PC-3 (cell line): ENCODE data around the gene KRTAP10-7. TPM values are rescaled to one million over a fixed set of nuclear protein-coding genes. Genes with fewer than 3 reads are reported as not detected.
"Not testable (repeated sequence)": the region's sequence is repeated elsewhere in the genome, so short reads cannot be mapped to it uniquely, and the experiment has no call there.

Source experiments
- ATAC-seq: fragments of 200-7000 bp; cut with Tn5 transposase; 2 replicates; pipeline ENCODE4 v1.9.1; 2020; ENCODE audit warnings: mild to moderate bottlenecking, moderate library complexity
- BruUV-seq: library from RNA; stranded (reverse); fragments of 400-500 nt; replicated peaks from 2 replicates; lab custom pipeline; 2021; lab: Mats Ljungman, UMichigan
- CTCF ChIA-PET: fragments of 300-600 bp; sonication (Branson Sonifier 250); formaldehyde crosslinking; loops from one replicate; lab custom pipeline; 2022; ENCODE audit warnings: antibody characterized with exemption; lab: Charles Lee
- POLR2A ChIA-PET: fragments of 300-600 bp; sonication (Branson Sonifier 250); formaldehyde crosslinking; loops from one replicate; lab custom pipeline; 2022; ENCODE audit warnings: antibody characterized with exemption; ENCODE audit not compliant: unreplicated experiment; lab: Charles Lee
- DNase-seq: peaks from one replicate; pipeline ENCODE4 v3.0.0-alpha.2; 2015
- H2AFZ ChIP-seq: fragments of 300-600 bp; sonication (generic); 2 replicates; pipeline ENCODE4 v1.6.0; 2016; ENCODE audit warnings: antibody characterized with exemption, low read length
- H3F3A ChIP-seq: fragments of 300-600 bp; sonication (generic); one replicate; pipeline ENCODE4 v1.6.0; 2017; ENCODE audit warnings: antibody characterized with exemption, low read length, control low read depth, mild to moderate bottlenecking; ENCODE audit not compliant: unreplicated experiment
- H3K27ac ChIP-seq: fragments of 300-600 bp; sonication (generic); 2 replicates; pipeline ENCODE4 v1.5.1; 2016; ENCODE audit warnings: mild to moderate bottlenecking, low read length
- H3K27me3 ChIP-seq: fragments of 300-600 bp; sonication (generic); 2 replicates; pipeline ENCODE4 v1.6.1; 2016; ENCODE audit warnings: low read length, mixed read lengths
- H3K36me3 ChIP-seq: fragments of 300-600 bp; sonication (generic); 2 replicates; pipeline ENCODE4 v1.6.1; 2016; ENCODE audit warnings: low read depth, mixed run types, low read length, mixed read lengths
- H3K4me1 ChIP-seq: fragments of 300-600 bp; sonication (generic); 2 replicates; pipeline ENCODE4 v1.5.1; 2016; ENCODE audit warnings: low read length; ENCODE audit not compliant: insufficient read depth
- H3K4me2 ChIP-seq: fragments of 300-600 bp; sonication (generic); 2 replicates; pipeline ENCODE4 v1.6.0; 2016; ENCODE audit warnings: low read length
- H3K4me3 ChIP-seq: fragments of 300-600 bp; sonication (generic); 2 replicates; pipeline ENCODE4 v1.5.1; 2016; ENCODE audit warnings: mild to moderate bottlenecking, low read length, mixed read lengths
- H3K79me2 ChIP-seq: fragments of 300-600 bp; sonication (generic); 2 replicates; pipeline ENCODE4 v1.6.1; 2017; ENCODE audit warnings: low read length, mixed read lengths
- H3K9ac ChIP-seq: fragments of 300-600 bp; sonication (generic); 2 replicates; pipeline ENCODE4 v1.6.0; 2016; ENCODE audit warnings: mild to moderate bottlenecking, low read length
- H3K9me2 ChIP-seq: fragments of 300-600 bp; sonication (generic); replicated peaks from 2 replicates; pipeline ENCODE4 v1.6.1; 2016; ENCODE audit warnings: mixed run types, low read length, mixed read lengths
- H3K9me3 ChIP-seq: fragments of 300-600 bp; sonication (generic); 2 replicates; pipeline ENCODE4 v1.6.1; 2016; ENCODE audit warnings: low read length, mixed read lengths
- H4K20me1 ChIP-seq: fragments of 300-600 bp; sonication (generic); 2 replicates; pipeline ENCODE4 v1.6.1; 2016; ENCODE audit warnings: low read length, mixed read lengths
- EZH2 ChIP-seq: fragments of 300-600 bp; sonication (generic); IDR thresholded peaks from one replicate; pipeline ENCODE4 v1.6.1; 2017; ENCODE audit warnings: antibody characterized with exemption, mild to moderate bottlenecking, low read length; ENCODE audit not compliant: unreplicated experiment
- EZH2phosphoT487 ChIP-seq: fragments of 300-600 bp; sonication (generic); IDR thresholded peaks from 2 replicates; pipeline ENCODE4 v1.6.1; 2018; ENCODE audit warnings: mild to moderate bottlenecking, antibody characterized with exemption, low read length, borderline replicate concordance
- intact Hi-C: fragments of 100-400 bp; cut with micrococcal nuclease; formaldehyde crosslinking; loops from 2 replicates; pipeline ENCODE4 v1.9.0; 2023
- total RNA-seq: library from RNA; depleted of rRNA; stranded (reverse); fragments of >200 nt; gene quantifications from 2 replicates; pipeline ENCODE4 v1.2.3, GENCODE V29; 2014
- TF ChIP-seq, protein P1 (sequence below): fragments of 300-600 bp; sonication (generic); conservative IDR thresholded peaks from 2 replicates; pipeline ENCODE4 v1.5.1; 2017; ENCODE audit warnings: antibody characterized with exemption, low read depth, mild to moderate bottlenecking, low read length

Gene KRTAP10-7
- total RNA-seq, 1 experiment from 2014 or later: not detected

DNA sequence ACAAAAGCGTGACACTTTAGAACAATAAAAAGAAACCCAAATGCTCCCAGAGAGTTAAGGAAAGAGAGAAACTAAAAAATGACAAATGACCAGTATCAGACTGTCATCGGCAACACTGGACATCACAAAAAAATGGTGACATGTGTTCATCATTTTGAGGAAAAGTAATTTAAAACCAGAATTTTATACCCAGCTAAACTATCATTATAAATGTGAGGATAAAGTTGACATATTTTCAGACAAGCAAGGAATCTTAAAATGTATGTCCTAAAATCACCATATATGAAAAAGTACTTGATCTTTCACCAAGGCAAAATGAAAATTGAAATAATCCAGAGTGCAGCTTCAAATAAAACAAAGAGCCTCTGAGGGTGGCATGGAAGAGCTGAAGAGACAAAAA, 44.5 kb downstream of the KRTAP10-7 start:
- ATAC-seq: no peak
- CTCF ChIA-PET: no interaction called here
- no peaks in the 10 kb centered on the region for H3K27me3 ChIP-seq

DNA sequence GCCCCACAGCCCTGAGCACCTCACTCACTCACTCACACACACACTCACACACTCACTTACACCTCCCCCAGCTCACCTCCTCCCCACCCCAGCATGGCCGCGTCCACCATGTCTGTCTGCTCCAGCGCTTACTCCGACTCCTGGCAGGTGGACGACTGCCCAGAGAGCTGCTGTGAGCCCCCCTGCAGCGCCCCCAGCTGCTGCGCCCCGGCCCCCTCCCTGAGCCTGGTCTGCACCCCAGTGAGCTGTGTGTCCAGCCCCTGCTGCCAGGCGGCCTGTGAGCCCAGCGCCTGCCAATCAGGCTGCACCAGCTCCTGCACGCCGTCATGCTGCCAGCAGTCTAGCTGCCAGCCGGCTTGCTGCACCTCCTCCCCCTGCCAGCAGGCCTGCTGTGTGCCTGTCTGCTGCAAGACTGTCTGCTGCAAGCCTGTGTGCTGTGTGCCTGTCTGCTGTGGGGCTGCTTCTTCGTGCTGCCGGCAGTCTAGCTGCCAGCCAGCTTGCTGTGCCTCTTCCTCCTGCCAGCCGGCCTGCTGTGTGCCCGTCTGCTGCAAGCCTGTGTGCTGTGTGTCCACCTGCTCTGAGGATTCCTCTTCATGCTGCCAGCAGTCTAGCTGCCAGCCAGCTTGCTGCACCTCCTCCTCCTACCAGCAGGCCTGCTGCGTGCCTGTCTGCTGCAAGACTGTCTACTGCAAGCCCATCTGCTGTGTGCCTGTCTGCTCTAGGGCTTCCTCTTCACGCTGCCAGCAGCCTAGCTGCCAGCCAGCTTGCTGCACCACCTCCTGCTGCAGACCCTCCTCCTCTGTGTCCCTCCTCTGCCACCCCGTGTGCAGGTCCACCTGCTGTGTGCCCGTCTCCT, 46.2 kb downstream of the KRTAP10-7 start, which contains the start of gene KRTAP10-11:
TSS of gene KRTAP10-11 (plus strand) at position 49 of the 856 bp plus-strand sequence. CDS start at position 94, 45 bp downstream.
- H3K27ac ChIP-seq, H3K4me2 ChIP-seq, POLR2A ChIA-PET, H4K20me1 ChIP-seq, H3K9ac ChIP-seq, H3K79me2 ChIP-seq, H2AFZ ChIP-seq, H3K9me2 ChIP-seq, H3F3A ChIP-seq, CTCF ChIA-PET, H3K4me1 ChIP-seq, H3K27me3 ChIP-seq, DNase-seq, BruUV-seq, ATAC-seq, H3K36me3 ChIP-seq, intact Hi-C loops, H3K4me3 ChIP-seq, H3K9me3 ChIP-seq: not testable (repeated sequence)

More for the DNA sequence above, 44.5 kb downstream of the KRTAP10-7 start:
- Histone ChIP-seq H3K79me2 (no peaks in the 10 kb centered on the region), H3K9me2 (no peaks in the 10 kb centered on the region), H3K4me1 (no peaks in the 10 kb centered on the region), H4K20me1 (no peaks in the 10 kb centered on the region), H3K9me3 (no peaks in the 10 kb centered on the region), H3K36me3 (no peaks in the 10 kb centered on the region), H2AFZ (no peak overlapping the region), H3K4me2 (no peak overlapping the region), H3K27ac (no peak overlapping the region), H3F3A (no peaks in the 10 kb centered on the region), H3K9ac (no peak overlapping the region), H3K4me3 (no peak overlapping the region)
- intact Hi-C loops: no loop called here
- no peak for DNase-seq
- no TSS peak for BruUV-seq
- TF ChIP-seq EZH2: no peak
- TF ChIP-seq, protein P1, sequence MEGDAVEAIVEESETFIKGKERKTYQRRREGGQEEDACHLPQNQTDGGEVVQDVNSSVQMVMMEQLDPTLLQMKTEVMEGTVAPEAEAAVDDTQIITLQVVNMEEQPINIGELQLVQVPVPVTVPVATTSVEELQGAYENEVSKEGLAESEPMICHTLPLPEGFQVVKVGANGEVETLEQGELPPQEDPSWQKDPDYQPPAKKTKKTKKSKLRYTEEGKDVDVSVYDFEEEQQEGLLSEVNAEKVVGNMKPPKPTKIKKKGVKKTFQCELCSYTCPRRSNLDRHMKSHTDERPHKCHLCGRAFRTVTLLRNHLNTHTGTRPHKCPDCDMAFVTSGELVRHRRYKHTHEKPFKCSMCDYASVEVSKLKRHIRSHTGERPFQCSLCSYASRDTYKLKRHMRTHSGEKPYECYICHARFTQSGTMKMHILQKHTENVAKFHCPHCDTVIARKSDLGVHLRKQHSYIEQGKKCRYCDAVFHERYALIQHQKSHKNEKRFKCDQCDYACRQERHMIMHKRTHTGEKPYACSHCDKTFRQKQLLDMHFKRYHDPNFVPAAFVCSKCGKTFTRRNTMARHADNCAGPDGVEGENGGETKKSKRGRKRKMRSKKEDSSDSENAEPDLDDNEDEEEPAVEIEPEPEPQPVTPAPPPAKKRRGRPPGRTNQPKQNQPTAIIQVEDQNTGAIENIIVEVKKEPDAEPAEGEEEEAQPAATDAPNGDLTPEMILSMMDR: no peak
- TF ChIP-seq EZH2phosphoT487: no peak
- POLR2A ChIA-PET: interaction anchor here (0.5 kb wide), 1 partner anchor 141 kb away, joined by 7 read pairs; no protein-coding TSS in a partner anchor

- H3K27me3 ChIP-seq: no peaks in the 10 kb centered on the region
- TF ChIP-seq, protein P1: no peak
- TF ChIP-seq EZH2phosphoT487: no peak
- no peak for TF ChIP-seq EZH2
These were observed 46.8 kb downstream of the KRTAP10-7 start for GRCh38 chr21:44647222-44647552.

More at GRCh38 chr21:44647222-44647552, 46.8 kb downstream of the KRTAP10-7 start:
- no peak overlapping the region for H3K4me3 ChIP-seq
- no peaks in the 10 kb centered on the region for H3K4me1 ChIP-seq
- H2AFZ ChIP-seq: no peak overlapping the region
- no peaks in the 10 kb centered on the region for H4K20me1 ChIP-seq
- no peak overlapping the region for H3K27ac ChIP-seq
- H3K9me3 ChIP-seq: no peaks in the 10 kb centered on the region
- H3K9ac ChIP-seq: no peak overlapping the region
- no peaks in the 10 kb centered on the region for H3K79me2 ChIP-seq
- H3K9me2 ChIP-seq: no peaks in the 10 kb centered on the region
- DNase-seq (no peak), ATAC-seq (no peak)
- intact Hi-C loops: no loop called here
- ChIA-PET POLR2A (no interaction called here), CTCF (no interaction called here)
- H3K4me2 ChIP-seq: no peak overlapping the region
- no TSS peak for BruUV-seq
- H3K36me3 ChIP-seq: no peaks in the 10 kb centered on the region
- no peaks in the 10 kb centered on the region for H3F3A ChIP-seq
